RCC 7860 (cell line): ENCODE data around the gene TRIM49D2.
"Not testable (repeated sequence)": the region's sequence is repeated elsewhere in the genome, so short reads cannot be mapped to it uniquely, and the experiment has no call there.

ENCODE experiments used
- DNase-seq: peaks from one replicate; pipeline ENCODE4 v3.0.0-alpha.2; 2015; ENCODE audit warnings: low spot score
- FAIRE-seq: peaks from 2 replicates; lab custom pipeline; 2012; peaks lifted over from hg19 to GRCh38; lab: Jason Lieb, UNC

Gene TRIM49D2, protein sequence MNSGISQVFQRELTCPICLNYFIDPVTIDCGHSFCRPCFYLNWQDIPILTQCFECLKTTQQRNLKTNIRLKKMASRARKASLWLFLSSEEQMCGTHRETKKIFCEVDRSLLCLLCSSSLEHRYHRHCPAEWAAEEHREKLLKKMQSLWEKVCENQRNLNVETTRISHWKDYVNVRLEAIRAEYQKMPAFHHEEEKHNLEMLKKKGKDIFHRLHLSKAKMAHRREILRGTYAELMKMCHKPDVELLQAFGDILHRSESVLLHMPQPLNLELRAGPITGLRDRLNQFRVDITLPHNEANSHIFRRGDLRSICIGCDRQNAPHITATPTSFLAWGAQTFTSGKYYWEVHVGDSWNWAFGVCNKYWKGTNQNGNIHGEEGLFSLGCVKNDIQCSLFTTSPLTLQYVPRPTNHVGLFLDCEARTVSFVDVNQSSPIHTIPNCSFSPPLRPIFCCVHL

DNA sequence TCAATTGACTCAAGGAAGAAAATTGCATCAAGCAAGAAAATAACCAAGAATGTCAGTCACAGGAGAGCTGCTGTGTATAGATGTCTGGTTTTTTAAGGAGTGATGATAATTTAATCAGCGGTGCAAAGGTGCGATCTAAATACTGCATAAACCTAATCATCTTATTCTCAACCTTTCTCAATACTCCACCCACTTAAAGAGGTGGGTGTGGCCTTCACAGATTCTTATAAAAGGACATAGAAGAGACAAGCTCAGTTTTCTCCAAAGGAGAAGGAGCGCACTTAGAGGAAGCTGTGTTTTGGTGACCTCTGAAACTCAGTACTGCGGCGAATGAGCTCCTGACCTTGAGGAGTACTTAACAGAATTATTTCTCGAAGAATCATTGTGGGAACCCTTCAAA, at the start of gene TRIM49D2:
TSS of gene TRIM49D2 (plus strand) at position 301 of the 400 bp plus-strand sequence. CDS start 2,698 bp downstream, outside the sequence.
- FAIRE-seq, result not testable (repeated sequence)

DNA sequence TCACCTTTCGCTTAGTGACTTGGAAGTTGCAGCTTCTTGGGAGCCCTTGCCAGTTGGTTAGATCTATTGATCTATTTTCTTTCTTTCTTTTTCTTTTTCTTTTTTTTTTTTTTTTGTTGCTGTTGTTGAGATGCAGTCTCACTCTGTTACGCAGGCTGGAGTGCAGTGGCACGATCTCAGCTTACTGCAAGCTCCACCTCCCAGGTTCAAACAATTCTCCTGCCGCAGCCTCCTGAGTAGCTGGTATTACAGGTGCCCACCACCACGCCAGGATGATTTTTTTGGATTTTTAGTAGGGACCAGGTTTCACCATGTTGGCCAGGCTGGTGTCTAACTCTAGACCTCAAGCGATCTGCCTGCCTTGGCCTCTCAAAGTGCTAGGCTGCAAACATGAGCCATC, 46.4 kb upstream of the TRIM49D2 start:
- not testable (repeated sequence) for DNase-seq, FAIRE-seq

More for the DNA sequence above, at the start of gene TRIM49D2:
- DNase-seq, result not testable (repeated sequence)

DNA sequence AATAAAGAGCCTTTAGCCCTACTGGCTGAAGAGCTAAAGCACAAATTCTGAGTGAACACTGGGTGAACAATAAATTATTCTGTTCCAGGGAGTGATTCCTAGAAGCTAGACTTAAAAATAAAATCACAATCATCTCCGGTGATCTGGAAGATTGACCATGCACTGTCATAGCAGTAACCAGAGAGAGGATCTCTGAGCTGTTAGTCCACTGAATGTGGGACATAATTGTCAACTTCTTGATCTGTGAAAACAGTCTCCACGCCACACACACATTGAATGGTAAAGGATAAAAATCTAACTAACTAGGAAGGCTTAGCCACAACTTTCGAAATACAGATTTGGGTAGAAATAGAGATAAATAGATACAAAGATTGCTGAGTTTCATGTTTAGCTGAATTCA, 30.6 kb upstream of the TRIM49D2 start:
- DNase-seq, FAIRE-seq: not testable (repeated sequence)

DNA sequence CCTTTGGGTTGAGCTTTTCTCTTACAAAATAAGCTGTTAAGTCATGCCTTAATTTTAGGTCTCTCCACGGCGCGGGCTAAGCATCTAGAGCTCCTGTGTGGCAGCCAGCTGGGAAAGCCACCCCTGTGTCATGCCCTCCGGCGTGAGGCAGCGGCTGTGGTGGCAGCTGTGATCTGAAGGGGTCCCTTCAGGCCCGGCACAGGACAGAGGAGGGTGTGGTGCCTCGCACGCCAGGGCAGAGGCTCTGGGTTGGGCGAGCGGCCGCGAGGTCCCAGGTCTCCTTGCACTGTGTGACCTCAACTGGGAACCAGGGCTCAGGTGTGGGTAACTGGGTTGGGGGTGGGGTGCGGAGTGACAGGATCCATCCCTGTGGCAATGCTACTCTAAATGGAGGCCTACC, 23.1 kb upstream of the TRIM49D2 start:
- not testable (repeated sequence) for DNase-seq, FAIRE-seq

GRCh38 chr11:89922195-89922660, 1.6 kb upstream of the TRIM49D2 start, which contains the start of gene TRIM49D1:
TRIM49D1 (minus strand) TSS chr11:89922245; CDS start chr11:89917710, 4,535 bp downstream.
- no peak for FAIRE-seq
- no peak for DNase-seq

- not testable (repeated sequence) for DNase-seq, FAIRE-seq
Observed at GRCh38 chr11:89960833-89961232, 37.0 kb downstream of the TRIM49D2 start.

- not testable (repeated sequence) for DNase-seq, FAIRE-seq
Observed at GRCh38 chr11:89965737-89966136, 41.9 kb downstream of the TRIM49D2 start, which contains the start of gene TRIM64. TRIM64 (plus strand) TSS chr11:89966037; CDS start chr11:89968504, 2,467 bp downstream.
